Activated CD8-positive, alpha-beta memory T cell treated with anti-CD3 and anti-CD28 coated beads, Interleukin-2, amount 50 U/mL, for 1 hour (primary cell): Measurements from ENCODE around the gene ATP23.

Experiments used
- DNase-seq: peaks from one replicate; pipeline ENCODE4 v3.0.0-alpha.2; 2020; ENCODE audit errors: extremely low read depth

ATP23 gene, protein sequence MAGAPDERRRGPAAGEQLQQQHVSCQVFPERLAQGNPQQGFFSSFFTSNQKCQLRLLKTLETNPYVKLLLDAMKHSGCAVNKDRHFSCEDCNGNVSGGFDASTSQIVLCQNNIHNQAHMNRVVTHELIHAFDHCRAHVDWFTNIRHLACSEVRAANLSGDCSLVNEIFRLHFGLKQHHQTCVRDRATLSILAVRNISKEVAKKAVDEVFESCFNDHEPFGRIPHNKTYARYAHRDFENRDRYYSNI

DNA sequence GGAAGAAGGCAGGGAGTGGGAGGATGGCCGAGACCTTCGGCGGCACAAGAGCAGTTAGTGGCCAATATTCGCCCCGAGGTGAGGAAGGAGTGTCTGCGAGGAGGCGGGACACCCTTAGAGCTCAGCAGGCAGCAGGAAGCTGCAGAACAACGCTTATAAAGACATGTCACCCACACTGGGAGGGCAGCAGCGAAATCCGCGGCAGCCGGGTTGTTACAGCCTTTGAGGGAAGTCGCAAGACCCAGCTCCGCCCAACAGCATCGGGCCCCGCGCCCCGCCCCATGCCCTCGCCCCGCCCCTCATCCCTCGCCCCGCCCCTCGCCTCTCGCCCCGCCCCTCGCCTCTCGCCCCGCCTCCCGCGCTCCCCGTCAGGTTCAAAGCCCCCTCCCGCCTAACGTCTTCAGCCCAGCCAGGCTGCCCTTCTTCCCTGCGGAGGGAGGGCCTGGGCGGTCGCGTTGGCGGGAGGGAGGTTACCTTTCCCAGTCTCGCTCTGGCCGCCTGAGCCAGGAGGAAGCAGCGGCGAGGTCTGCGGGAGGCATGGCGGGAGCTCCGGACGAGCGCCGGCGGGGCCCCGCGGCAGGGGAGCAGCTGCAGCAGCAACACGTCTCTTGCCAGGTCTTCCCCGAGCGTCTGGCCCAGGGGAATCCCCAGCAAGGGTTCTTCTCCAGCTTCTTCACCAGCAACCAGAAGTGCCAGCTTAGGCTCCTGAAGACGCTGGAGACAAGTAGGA is at the start of gene ATP23:
Gene ATP23, plus strand, starts transcription at position 403 of the 730 bp plus-strand sequence. Its CDS starts 135 bp downstream, at position 538.
- DNase-seq: peak; percentile 74

DNA sequence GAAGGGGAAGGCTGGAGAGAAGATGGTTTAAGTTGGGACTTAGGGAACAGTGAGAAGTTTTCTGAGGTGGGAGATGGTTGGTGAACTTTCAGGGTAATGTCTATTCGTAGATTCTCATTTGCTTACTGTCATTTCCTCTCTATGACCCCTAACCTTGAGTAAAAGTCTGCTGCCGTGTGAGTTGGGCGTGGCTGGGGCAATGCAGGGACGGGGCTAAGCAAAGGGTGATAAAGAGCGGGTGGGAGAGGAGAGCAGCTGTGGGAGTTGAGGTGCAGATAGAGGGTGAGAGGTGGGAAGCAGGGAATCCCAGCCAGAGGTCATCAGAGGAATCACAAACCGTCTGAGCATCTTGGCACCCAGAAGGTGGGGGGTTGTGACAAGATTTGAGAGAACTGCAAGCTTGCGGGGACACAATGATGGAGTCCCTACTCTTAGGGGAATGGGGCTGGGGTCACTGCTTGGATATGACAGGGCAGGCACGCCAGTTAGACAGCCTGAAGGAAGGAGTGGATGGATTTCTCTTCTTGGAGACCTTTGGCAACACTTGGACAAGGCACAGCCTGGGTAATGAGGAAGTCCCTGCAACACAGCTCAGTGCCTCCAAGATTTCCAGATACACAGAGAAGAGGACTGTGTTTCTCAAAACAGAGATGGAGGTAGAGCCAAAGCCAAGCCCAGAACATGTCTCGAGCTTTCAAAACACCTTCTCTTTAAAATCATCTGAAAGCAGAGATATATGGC is 49.0 kb upstream of the ATP23 start:
- DNase-seq: no peak

DNA sequence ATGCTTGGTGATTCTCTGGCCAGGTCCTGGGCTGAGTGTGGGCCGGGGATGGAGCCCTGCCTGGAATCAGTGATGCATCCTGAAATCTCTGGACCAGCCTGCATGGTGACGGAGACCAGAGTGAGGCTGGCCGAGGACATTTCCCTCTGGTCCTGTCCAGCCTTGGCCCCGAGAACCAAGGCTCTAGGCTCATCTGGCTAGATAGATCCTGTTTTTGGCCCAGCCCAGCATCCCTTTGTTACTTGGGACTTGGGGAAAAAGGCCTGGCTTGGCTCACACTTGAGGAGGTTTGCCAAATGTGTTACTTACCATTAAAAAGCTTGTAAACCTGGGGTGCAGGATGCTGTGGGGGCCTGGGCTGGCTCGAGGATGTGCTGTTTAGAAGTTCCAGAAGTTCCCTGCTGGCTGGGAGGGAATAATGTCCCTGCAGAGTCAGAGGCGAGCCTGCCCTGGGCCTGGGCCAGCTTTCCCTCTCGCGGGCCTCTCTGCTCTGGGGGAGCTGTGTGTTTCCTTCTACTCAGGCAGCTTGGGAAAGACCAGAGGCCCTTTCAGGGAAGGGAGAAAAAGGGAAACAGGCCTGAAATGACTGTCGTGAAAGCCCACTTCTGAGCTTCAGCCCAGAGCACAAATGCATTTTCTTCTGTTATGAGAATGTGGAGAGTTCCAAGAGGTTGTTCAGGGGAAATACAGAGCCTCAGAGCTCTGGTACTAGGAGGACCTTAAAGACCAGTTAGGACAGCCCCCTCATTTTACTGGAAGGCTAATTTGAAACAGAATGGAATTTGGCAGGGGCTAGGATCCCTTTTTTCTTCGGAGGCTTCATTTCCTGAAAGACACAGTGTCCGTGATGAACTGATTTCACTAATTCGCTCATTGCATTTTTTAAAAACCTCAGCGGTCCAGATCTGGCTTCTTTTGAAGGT is 47.7 kb upstream of the ATP23 start:
- no peak for DNase-seq

DNA sequence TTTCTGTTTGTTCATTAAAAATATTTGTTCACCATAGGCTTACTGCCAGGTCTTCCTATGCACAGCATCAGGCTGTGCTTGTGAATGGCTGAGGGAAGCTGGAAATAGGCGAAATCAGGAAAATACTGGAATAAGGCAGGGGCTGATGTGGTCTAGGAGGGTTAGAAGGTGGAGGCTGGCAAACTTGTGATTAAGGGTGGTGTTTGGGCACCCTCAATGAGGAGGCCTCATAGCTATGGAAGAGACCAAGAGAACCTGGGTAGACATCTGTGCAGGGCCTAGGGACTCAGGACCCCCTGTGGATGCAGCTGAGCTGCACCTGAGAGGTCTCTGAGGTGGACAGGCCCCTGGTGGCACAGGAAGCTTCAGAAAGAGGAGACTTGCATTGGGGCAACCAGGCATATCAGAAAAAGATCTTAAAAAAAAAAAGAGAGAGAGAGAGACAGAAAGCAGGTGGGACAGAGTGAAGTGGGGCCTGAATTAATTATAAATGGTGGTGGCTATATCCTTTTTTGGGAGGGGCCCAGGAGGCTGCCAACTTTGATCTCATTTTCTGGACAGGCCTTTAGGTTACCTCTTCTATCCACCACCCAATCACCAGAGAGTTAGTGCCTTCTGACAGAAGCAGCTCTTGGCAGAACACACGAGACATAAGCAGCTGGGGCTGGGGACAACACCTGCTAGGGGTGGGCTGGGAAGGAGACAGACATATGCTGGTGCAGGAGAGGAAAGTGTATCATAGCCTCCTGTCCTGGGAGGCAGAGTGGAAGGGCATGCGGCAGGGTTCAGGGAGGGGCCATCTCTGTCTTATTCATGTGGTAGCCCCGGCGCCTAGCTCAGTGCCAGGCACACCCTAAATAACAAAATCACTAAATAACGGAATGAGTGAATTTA is 46.7 kb upstream of the ATP23 start:
- no peak for DNase-seq

DNA sequence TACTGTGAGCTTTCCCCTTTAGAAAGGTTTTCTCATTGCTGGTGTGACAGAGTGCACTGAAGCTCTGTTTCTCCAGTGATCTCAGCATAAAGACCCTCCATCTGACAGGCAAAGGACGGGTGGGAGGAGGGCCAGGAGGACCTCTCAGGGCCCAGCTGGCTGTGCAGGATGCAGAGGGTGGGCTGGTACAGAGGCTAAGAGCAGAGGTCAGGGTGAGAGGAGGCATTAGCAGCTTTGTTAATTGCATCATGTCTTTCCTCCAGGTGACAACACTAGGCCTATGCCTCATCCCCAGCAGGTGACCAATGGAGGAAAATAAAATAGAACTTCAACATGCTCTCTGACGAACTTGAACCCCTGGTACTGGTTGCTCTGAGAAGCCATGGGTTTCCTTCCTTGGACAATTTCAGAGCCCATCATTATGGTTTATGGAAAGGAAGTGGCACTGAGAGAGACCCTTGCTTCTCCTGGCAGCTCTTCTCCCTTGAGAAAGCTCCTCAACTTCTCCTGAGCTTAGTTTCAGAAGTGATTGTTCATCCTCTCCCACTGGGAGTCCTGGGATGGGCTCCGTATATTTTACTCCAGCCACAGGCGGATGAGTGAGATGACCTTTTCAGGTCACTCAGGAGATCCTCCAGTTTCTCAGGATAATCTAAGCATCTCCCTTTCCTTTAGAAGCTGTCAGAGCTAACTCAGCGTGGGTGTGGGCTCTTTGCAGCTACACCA is 45.8 kb upstream of the ATP23 start:
- DNase-seq: no peak

DNA sequence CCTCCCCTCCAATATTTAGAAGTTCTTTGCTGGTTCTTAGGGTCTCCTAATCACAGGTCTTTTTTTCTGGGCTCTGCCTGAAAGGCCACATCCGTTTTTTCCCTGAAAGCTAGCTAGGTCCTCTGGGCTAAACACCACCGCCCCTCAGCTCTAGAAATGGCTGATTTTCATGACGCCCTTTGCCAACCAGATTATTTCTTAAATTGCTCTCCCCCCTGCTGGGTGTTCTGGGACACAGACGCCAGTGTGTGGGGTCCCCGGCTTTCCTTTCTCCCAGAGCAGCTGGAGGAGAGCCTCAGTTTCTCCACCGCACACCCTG is 45.3 kb upstream of the ATP23 start:
- DNase-seq: no peak

DNA sequence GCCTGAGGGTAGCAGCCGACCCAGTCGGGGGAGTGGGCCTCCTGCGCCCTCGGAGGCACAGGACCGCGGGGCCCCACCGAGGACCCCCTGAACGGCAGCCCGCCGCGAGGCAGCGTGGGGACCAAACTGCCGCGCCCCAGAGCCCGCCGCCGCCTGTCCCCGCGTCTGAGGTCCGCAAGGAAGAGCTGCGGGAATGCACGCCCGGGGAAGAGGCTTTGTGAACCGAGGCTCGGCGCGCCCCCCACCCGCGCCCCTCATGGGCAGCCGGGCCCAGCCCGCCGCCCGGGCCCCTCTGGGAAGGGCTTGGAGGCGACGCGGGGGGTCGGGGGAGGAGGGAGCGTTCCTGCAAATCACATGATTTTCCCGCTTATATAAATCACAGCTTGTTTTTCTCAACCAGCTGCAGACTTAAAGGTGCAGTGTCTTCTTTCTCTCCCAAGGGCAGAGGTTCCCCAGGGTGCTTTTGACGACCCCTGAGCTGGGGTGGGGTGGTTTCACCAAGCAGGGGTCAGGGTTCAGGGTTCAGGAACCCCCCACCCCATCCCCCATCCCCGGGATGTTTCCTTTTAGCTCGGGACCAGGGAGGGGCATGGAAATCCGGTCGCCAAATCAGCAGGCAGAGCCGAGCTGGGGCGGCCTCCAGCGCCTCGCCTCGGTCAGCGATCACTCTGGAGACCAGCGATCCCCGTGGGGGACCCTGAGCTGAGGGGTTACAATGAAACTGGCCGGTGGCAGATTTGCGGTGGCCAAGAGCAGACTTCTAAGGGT is 44.7 kb upstream of the ATP23 start:
- no peak for DNase-seq

DNA sequence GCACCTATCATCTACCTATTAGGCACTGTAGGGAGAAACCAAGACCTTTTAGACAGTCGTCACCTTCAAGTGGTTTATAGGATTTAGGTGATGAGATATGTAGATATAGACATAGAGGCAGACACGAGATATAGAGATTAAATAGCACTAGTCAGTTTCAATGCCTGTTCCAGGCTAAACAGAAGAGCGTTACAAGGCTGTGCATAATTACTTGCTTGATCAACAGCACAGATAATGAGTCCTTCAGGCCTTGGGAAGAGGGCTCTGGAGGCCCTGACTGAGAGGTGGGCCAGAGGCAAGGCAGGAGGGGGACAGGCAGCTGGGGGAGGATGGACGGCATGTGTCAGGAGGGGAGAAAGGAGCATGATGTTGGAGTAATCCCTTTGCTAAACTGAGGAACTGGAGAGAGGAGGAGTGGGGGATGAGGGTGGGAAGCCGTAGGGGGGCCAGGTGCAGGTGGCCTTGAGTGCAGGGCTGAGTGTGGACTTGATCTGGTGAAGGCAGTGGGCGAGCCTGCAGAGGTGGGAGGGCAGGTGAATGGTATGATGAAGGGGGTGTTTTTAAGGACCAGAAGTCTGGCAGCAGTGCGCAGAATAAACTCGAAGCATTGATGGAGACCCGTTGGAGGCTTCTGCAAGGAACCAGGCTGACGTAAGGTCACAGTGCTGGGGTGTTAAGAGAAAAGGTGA is 43.9 kb upstream of the ATP23 start:
- DNase-seq: no peak

DNA sequence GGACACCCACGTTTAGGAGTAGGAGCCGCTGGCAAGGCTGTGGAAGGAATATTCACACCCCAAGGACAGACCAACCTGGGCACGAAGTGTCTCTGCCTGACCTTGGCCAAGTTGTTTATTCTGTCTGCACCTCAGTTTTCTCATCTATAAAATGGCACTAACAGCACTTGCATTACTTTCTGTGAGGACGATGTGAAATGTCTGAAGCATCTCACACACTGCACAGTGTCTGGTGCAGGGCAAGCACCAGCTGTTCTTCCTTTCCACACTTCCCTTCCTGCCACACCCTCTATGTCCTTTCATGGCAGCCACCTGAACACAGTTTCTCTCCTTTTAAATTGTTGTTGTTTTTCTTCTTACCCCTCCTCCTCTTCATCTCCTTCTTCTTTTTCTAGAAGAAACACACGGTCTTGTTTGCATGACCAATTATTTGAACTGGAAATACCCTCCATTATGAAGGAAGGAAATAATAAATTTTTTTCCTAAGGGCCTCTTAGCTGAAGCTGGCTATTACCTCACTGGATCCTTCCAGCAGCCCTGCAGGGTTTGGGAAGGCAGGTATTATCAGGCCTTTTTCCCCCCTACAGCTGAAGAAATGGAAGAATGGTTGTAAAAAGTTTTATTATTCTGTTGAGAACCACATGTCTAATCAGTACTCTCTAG is 42.9 kb upstream of the ATP23 start:
- no peak for DNase-seq

DNA sequence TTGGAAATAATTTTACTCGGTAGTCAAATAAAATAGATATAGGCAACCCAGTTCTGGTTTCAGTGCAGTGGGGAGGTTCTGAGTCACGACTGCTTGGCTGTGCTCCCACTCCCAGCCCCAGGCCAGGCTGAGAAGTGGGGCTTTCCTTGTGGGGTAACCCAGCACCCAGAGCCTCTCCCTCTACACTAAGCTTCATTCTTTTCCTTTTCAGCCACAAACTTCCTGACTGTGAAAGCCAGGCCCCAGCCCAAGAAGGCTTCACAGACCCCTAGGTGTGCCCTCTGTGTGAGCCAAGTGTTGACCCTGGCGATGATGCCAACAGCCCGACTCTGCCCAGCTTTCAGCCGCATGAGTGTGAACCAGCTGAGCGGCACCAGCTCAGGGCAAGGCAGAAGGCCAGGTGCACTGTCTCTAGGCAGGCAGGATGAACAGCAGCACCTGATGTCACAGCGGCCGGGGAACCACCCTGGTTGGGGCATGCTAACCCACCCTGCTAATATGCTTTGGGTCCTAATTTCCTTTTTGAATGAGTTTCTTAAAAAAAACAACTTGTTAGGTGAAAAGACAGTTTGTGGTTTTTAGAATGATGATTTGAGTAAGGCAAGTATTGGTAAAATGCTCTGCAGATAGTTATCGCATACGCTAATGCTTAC is 42.2 kb upstream of the ATP23 start:
- DNase-seq: peak; percentile 56

DNA sequence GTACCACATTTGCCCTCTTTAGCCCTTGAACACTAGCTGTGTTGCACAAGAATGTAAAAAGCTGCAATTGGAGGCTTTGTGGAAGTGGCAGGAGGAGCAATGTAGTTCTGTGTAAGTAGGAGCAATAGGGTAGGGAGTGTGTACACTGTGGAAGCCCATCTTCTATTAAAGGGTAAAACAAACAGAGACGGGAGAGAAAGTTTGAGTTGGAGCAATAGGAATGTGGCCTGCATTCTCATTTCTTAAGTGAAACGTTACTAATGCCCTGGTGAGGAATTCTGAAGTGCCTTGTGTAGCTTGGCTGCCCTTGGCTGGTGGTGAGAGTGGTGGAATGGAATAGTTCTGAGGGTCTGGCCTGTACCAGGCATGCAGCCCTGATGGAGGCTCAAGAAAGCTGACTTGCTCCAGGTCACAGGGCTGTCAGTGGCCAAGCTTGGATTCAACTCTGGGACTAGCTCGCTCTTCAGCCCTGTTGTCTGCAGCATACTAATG is 38.8 kb upstream of the ATP23 start:
- DNase-seq: no peak

DNA sequence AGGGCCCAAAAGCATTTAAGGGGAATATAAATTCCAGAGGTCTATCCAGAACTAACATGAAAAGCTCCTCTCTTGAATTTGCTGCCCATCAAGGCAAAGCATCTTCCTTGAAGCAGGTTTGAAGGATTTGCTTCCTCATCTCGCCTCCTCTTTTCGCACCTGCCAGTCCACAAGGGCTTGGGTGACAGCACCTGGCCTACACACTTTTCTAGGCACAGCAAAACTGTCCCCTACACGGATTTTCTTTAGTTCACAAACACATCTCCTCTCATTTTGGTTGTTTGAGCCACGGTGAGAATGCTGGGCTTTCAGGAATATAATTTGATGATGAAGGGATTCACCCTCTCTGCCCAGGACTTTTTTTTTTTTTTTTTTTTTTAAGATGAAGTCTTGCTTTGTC is 36.9 kb upstream of the ATP23 start:
- no peak for DNase-seq

DNA sequence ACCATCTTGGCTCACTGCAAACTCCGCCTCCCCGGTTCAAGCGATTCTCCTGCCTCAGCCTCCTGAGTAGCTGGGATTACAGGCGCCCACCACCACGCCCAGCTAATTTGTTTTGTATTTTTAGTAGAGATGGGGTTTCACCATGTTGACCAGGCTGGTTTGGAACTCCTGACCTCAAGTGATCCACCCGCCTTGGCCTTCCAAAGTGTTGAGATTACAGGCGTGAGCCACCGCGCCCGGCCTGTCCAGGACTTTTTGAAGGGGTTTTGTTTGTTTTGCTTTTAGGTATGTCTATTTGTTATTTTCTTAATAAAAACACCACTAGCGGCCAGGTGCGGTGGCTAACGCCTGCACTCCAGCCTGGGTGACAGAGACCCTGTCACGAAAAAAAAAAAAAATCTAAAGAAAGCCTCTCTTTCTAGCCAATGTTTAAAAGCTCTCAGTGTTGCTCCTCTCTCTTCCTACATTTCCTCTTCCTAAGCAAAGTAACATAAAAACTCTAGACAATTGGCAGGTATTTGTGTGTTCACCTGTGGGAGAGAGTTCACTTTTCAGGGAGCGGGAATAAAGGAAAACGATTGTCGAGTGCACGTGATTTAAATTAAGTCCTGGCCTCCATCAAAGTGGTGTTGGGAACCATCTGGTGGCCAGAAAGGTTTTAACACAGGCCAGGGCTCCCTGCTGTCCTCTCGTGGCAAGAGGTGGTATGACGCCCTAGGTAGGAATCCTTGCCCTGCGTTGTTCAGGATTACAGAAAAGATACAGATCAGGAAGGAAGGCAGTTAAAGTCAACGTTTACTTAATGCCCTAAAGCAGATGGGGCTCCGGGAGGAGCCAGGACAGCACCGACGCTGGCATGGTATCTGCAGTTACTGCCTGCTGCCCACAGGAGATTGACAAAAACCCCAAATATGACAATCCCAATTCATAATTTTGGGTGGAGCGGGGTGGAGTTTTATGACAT is 36.2 kb upstream of the ATP23 start:
- peak; percentile 54 for DNase-seq

DNA sequence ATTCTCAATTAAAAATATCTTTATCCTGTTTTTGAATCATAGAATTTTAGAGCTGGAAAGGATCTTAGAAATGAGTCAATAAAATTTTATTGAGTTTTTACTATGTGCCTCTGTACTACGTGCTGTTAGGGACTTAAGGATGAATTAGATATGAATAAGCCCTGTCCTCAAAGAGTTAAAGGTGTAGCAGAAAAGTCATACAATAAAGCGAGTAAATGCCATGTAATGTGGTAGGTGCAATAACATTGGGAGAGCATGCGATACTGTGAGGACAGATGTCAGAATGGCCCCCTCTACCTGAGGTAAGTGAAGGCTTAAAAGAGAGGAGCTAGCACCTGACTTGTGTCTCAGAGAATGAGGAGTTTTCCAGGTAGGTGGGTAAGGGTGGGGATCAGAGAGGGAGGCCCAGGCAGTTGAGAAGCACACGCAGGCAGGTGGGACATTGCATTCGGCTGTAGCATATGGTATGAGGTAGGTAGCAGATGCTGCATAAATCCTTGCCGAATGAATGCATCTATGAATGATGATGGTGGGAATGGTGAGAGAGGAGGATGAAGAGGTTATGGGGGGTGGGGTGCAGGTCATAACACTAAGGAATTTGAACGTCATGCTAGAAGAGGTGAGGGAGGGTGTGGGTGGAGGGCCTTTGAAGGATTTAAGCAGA is 35.4 kb upstream of the ATP23 start:
- DNase-seq: no peak

DNA sequence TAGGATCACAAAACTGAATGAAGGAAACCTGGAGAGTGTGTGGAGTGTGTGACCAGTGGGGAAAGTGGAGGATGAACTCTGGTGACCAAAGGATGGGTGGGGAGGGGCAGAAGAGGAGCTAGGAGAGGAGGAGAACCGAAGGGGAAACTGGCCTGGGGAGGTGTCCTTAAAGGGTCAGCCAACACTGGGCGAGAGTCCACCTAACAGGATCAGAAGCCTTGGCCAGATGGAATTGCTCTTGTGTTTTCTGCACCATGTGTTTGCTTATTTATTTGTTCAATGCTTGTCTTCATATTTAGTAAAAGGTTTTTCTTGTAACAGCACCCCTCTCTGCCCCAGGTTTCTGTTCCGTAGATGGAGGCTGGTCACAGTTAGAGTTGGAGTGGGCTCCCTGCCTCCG is 34.5 kb upstream of the ATP23 start:
- no peak for DNase-seq

DNA sequence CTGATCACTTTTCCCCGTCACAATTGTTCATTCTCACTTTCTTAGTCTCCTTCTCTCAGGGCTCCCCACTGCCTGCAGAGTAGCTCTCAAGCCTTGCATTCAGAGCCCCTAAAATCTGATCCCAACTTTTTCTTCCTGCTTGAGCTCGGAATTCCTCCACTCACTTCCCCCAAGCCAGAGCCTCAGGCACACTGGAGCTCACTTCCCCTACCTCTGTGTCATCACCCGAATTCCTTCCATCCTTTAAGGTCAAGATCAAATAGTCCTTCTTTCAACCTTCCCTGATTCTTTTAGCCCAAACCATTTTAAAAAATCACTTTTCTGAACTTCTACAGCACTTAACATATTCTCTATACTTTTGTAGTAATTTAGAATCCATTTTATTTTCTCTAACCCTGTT is 34.1 kb upstream of the ATP23 start:
- DNase-seq: no peak
